ENCODE measurements around the gene VNN1. TPM values are rescaled to one million over a fixed set of nuclear protein-coding genes. Genes with fewer than 3 reads are reported as not detected.

VNN1 gene, protein sequence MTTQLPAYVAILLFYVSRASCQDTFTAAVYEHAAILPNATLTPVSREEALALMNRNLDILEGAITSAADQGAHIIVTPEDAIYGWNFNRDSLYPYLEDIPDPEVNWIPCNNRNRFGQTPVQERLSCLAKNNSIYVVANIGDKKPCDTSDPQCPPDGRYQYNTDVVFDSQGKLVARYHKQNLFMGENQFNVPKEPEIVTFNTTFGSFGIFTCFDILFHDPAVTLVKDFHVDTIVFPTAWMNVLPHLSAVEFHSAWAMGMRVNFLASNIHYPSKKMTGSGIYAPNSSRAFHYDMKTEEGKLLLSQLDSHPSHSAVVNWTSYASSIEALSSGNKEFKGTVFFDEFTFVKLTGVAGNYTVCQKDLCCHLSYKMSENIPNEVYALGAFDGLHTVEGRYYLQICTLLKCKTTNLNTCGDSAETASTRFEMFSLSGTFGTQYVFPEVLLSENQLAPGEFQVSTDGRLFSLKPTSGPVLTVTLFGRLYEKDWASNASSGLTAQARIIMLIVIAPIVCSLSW
- 1 to 10 TPM in 5 of 6 donors, under 1 TPM in 1; 0.67 to 9.4 (median 4.7) TPM for total RNA-seq

DNA sequence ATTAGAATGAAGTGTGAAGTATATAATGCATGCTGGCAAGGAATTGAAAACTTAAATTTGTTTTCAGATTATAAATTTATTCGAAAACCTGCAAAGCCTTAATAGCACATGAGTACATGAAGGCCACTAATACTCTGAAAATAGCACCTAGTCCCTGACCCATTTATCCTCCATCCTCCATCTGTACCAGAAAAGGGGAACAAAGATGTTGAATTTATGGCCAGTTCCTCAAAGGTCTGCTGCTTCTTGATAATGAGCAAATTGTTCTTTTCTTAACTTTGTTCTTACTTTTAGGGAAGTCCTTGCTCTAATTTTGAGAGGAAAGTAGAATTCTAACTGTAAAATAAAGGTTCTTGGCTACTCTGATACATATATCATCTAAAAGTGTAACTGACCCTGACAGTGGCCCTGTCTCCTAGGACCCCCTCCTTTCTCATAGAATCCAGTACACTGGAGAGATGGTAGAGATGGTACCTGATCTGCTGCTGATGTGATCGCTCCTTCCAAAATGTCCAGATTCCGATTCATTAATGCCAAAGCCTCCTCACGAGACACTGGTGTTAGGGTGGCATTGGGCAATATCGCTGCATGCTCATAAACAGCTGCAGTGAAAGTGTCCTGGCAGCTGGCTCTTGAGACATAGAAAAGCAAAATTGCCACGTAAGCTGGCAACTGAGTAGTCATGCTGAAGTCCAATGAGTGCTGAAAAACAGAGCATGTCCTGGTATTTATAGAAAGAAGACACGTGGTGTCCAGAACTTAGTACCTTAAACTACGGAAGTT lies at the start of gene VNN1:
VNN1 (minus strand) TSS at position 704 of the 783 bp plus-strand sequence; CDS start at position 684, 20 bp downstream.
- no peaks in the 10 kb centered on the region for H3K36me3 ChIP-seq
- DNase-seq (peak in 1 of 2 donors; percentile 77), ATAC-seq (ENCODE audit: low FRiP score in 2 of 2) (peak; percentile 30 to 88)
- H3K4me3 ChIP-seq: no peak within 1 kb of the TSS
- no peaks in the 10 kb centered on the region for H3K4me1 ChIP-seq
- no peaks in the 10 kb centered on the region for H3K27me3 ChIP-seq
- no peaks in the 10 kb centered on the region for H3K9me3 ChIP-seq
- 51 to 63% methylated on average over 8 of the region's 8 CpGs for WGBS, 2 donors
- peak in 1 of 4 donors; percentile 45 for TF ChIP-seq POLR2A (IDR thresholded peaks at IDR 0.05)
- peak; percentile 65 to 71 for TF ChIP-seq POLR2AphosphoS5 (IDR thresholded peaks at IDR 0.05)
- peak in 1 of 4 donors; percentile 42 for TF ChIP-seq EP300 (IDR thresholded peaks at IDR 0.05)
- TF ChIP-seq, protein P1, sequence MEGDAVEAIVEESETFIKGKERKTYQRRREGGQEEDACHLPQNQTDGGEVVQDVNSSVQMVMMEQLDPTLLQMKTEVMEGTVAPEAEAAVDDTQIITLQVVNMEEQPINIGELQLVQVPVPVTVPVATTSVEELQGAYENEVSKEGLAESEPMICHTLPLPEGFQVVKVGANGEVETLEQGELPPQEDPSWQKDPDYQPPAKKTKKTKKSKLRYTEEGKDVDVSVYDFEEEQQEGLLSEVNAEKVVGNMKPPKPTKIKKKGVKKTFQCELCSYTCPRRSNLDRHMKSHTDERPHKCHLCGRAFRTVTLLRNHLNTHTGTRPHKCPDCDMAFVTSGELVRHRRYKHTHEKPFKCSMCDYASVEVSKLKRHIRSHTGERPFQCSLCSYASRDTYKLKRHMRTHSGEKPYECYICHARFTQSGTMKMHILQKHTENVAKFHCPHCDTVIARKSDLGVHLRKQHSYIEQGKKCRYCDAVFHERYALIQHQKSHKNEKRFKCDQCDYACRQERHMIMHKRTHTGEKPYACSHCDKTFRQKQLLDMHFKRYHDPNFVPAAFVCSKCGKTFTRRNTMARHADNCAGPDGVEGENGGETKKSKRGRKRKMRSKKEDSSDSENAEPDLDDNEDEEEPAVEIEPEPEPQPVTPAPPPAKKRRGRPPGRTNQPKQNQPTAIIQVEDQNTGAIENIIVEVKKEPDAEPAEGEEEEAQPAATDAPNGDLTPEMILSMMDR (IDR thresholded peaks at IDR 0.05): no peak
- peak within 1 kb of the TSS; percentile 67 to 79 (median 75) for H3K27ac ChIP-seq

DNA sequence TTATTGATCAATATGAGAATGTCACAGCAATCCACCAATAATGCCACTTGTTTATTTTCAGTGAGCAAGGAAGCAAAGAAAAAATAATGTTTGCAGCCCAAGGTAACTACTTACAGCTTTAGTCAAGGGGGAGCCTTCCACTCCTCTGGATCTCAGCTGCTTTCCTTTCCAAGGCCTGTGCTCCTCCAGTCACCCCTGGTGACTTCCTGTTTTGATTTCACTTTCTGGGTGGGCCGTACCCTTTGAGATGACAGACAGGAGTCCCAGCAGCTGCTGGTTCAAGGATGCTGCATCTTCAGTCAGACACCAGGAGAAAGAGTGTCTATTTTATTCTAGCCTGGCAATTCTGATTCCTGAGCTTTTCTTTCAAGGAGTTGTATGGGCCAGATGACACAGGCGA lies 49.4 kb upstream of the VNN1 start:
- Histone ChIP-seq H3K4me3 (no peak overlapping the region), H3K9me3 (no peaks in the 10 kb centered on the region), H3K4me1 (peaks cover 0 to 13% (median 5%) of the 10 kb centered on the region in 4 donors), H3K27ac (no peak overlapping the region), H3K36me3 (no peaks in the 10 kb centered on the region), H3K27me3 (no peaks in the 10 kb centered on the region)
- TF ChIP-seq EP300 (IDR thresholded peaks at IDR 0.05) (no peak), POLR2AphosphoS5 (IDR thresholded peaks at IDR 0.05) (no peak), POLR2A (IDR thresholded peaks at IDR 0.05) (no peak)
- TF ChIP-seq, protein P1 (IDR thresholded peaks at IDR 0.05): no peak
- ATAC-seq (ENCODE audit: low FRiP score in 2 of 2) (peak; percentile 51 to 60), DNase-seq (peak in 1 of 2 donors; percentile 30)
- WGBS, 2 donors: 55 to 61% methylated on average over 2 of the region's 2 CpGs

DNA sequence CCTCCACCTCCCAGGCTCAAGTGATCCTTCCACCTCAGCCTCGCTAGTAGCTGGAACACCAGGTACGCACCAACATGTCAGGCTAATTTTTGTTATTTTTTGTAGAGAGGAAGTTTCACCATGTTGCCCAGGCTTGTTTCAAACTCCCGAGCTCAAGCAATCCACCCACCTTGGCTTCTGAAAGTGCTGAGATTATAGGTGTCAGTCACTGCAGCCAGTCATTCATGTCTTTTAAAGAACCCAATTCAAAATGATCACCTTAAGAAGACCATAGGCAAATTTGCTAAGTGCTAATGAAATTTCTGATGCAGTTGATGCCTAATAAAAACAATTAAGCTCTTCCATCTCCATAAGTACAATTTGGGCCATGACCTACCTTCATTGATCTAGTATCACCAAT lies 46.4 kb upstream of the VNN1 start:
- ATAC-seq (ENCODE audit: low FRiP score in 2 of 2) (no peak), DNase-seq (no peak)
- Histone ChIP-seq H3K4me1 (peaks cover 0 to 8% (median 5%) of the 10 kb centered on the region in 4 donors), H3K36me3 (no peaks in the 10 kb centered on the region), H3K27ac (no peak overlapping the region), H3K9me3 (no peaks in the 10 kb centered on the region), H3K4me3 (no peak overlapping the region), H3K27me3 (no peaks in the 10 kb centered on the region)
- 88% methylated on average over 3 of the region's 3 CpGs for WGBS, 2 donors
- TF ChIP-seq POLR2AphosphoS5 (IDR thresholded peaks at IDR 0.05) (no peak), POLR2A (IDR thresholded peaks at IDR 0.05) (no peak), EP300 (IDR thresholded peaks at IDR 0.05) (no peak)
- TF ChIP-seq, protein P1 (IDR thresholded peaks at IDR 0.05): no peak

DNA sequence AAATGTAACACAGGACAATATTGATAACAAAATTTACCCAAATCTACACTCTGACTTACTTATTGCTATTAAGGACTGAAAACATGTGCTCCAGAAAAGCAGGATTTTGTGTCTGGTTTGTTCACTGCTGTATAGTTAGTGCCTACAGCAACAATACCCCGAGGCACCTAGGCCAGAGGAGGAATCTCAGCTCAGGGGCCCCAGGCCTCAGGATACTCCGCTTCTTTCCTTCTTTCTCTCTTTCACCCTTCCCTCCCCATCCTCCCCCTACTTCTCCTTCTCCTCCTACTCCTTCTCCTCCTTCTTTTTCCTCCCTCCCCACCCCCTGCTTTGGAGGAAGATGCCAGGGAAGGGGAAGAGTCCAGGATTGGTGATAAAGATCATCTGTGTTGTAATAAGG lies 44.8 kb upstream of the VNN1 start:
- TF ChIP-seq POLR2A (IDR thresholded peaks at IDR 0.05) (no peak), POLR2AphosphoS5 (IDR thresholded peaks at IDR 0.05) (no peak), EP300 (IDR thresholded peaks at IDR 0.05) (no peak)
- TF ChIP-seq, protein P1 (IDR thresholded peaks at IDR 0.05): no peak
- no peak for ATAC-seq (ENCODE audit: low FRiP score in 2 of 2)
- H3K36me3 ChIP-seq: no peaks in the 10 kb centered on the region
- H3K27me3 ChIP-seq: no peaks in the 10 kb centered on the region
- no peak for DNase-seq
- WGBS, 2 donors: 91 to 93% methylated on average over 2 of the region's 2 CpGs
- H3K4me1 ChIP-seq: peaks cover 0 to 6% (median 2%) of the 10 kb centered on the region in 4 donors
- H3K27ac ChIP-seq: peak overlapping the region in 1 of 4 donors; percentile 20
- H3K9me3 ChIP-seq: no peaks in the 10 kb centered on the region
- H3K4me3 ChIP-seq: no peak overlapping the region

All from upper lobe of left lung (tissue), 6 donors.